GM23248 (cell line): Measurements from ENCODE around the gene RCAN2. TPM values are rescaled to one million over a fixed set of nuclear protein-coding genes. Genes with fewer than 3 reads are reported as not detected.

Experiments
- DNase-seq: peaks from one replicate; pipeline ENCODE4 v3.0.0-alpha.2; 2015
- H2AFZ ChIP-seq: fragments of 200-600 bp; sonication (generic); 2 replicates; pipeline ENCODE4 v1.6.1; 2016; ENCODE audit warnings: antibody characterized with exemption
- H3F3A ChIP-seq: fragments of 200-600 bp; sonication (generic); 2 replicates; pipeline ENCODE4 v1.6.1; 2016; ENCODE audit warnings: mild to moderate bottlenecking, antibody characterized with exemption, mixed run types; ENCODE audit not compliant: insufficient read depth
- H3K27ac ChIP-seq: fragments of 200-600 bp; sonication (generic); 2 replicates; pipeline ENCODE4 v1.5.1; 2016; ENCODE audit warnings: mild to moderate bottlenecking
- H3K27me3 ChIP-seq: fragments of 200-600 bp; sonication (generic); replicated peaks from 2 replicates; pipeline ENCODE4 v1.6.1; 2016; ENCODE audit warnings: mild to moderate bottlenecking; ENCODE audit not compliant: insufficient read depth
- H3K36me3 ChIP-seq: fragments of 200-600 bp; sonication (generic); 2 replicates; pipeline ENCODE4 v1.6.1; 2016; ENCODE audit warnings: low read depth, mild to moderate bottlenecking
- H3K4me1 ChIP-seq: fragments of 200-600 bp; sonication (generic); 2 replicates; pipeline ENCODE4 v1.6.1; 2016; ENCODE audit warnings: mild to moderate bottlenecking; ENCODE audit not compliant: insufficient read depth
- H3K4me2 ChIP-seq: fragments of 200-600 bp; sonication (generic); one replicate; pipeline ENCODE4 v1.6.1; 2016; ENCODE audit warnings: mild to moderate bottlenecking; ENCODE audit not compliant: unreplicated experiment
- H3K4me3 ChIP-seq: fragments of 200-600 bp; sonication (generic); 2 replicates; pipeline ENCODE4 v1.5.1; 2016; ENCODE audit warnings: mild to moderate bottlenecking
- H3K79me2 ChIP-seq: fragments of 200-600 bp; sonication (generic); 2 replicates; pipeline ENCODE4 v1.6.1; 2016; ENCODE audit warnings: mild to moderate bottlenecking; ENCODE audit not compliant: insufficient read depth
- H3K9ac ChIP-seq: fragments of 200-600 bp; sonication (generic); 2 replicates; pipeline ENCODE4 v1.6.1; 2016; ENCODE audit warnings: mild to moderate bottlenecking
- H3K9me2 ChIP-seq: fragments of 200-600 bp; sonication (generic); 2 replicates; pipeline ENCODE4 v1.6.1; 2016; ENCODE audit warnings: mixed run types, mild to moderate bottlenecking, moderate library complexity; ENCODE audit not compliant: insufficient read depth
- H3K9me3 ChIP-seq: fragments of 200-600 bp; sonication (generic); one replicate; pipeline ENCODE4 v1.6.1; 2017; ENCODE audit warnings: low read depth
- H4K20me1 ChIP-seq: fragments of 200-600 bp; sonication (generic); 2 replicates; pipeline ENCODE4 v1.6.0; 2016; ENCODE audit not compliant: insufficient read depth
- EZH2 ChIP-seq: fragments of 200-600 bp; sonication (generic); IDR thresholded peaks from 2 replicates; pipeline ENCODE4 v1.6.1; 2018; ENCODE audit warnings: antibody characterized with exemption, mild to moderate bottlenecking; ENCODE audit not compliant: insufficient read depth, poor library complexity, severe bottlenecking
- EZH2phosphoT487 ChIP-seq: fragments of 200-600 bp; sonication (generic); IDR thresholded peaks from 2 replicates; pipeline ENCODE4 v1.6.1; 2018; ENCODE audit warnings: antibody characterized with exemption, moderate library complexity, mild to moderate bottlenecking, low read depth; ENCODE audit not compliant: insufficient read depth
- WGBS, 2 experiments: methylation state at CpG; one replicate each; pipeline ENCODE4 v1.1.6; 2015 to 2017; ENCODE audit warnings: low lambda C conversion rate in 2 of 2, low coverage in 1 of 2; ENCODE audit errors: missing lambda C conversion rate in 2 of 2; 5-methylcytosine and 5-hydroxymethylcytosine counted together
- in situ Hi-C: fragments of 300-500 bp; cut with MboI; formaldehyde crosslinking; loops from 2 replicates; pipeline ENCODE4 v1.15.0; 2020
- polyA plus RNA-seq: library from polyadenylated mRNA; unstranded; fragments of >200 nt; fragmentation: Nextera tagmentation; extraction: Ambion mirVana; gene quantifications from 2 replicates; pipeline ENCODE4 v1.2.1, GENCODE V29; 2016
- total RNA-seq: library from RNA; depleted of rRNA; stranded (reverse); fragments of >200 nt; shearing (Covaris generic); gene quantifications from 2 replicates; pipeline ENCODE4 v1.2.3, GENCODE V29; 2014

The RCAN2 gene
- total and polyA plus RNA-seq, 2 experiments from 2014 or later, result 6.5 to 8.8 TPM

GRCh38 chr6:46273911-46274310, 217.3 kb downstream of the RCAN2 start:
- in situ Hi-C loops, result no loop called here
- no peak for DNase-seq
- no peak overlapping the region for H3K27ac ChIP-seq
- TF ChIP-seq EZH2 (no peak), EZH2phosphoT487 (no peak)
- no peaks in the 10 kb centered on the region for H3K9me2 ChIP-seq
- H3K4me1 ChIP-seq, result no peaks in the 10 kb centered on the region
- no peaks in the 10 kb centered on the region for H3K79me2 ChIP-seq
- no peaks in the 10 kb centered on the region for H3F3A ChIP-seq
- no peaks in the 10 kb centered on the region for H3K36me3 ChIP-seq
- H3K9me3 ChIP-seq, result no peaks in the 10 kb centered on the region
- H3K4me3 ChIP-seq, result no peak overlapping the region
- H2AFZ ChIP-seq, result no peak overlapping the region
- no peak overlapping the region for H3K9ac ChIP-seq
- H3K27me3 ChIP-seq, result no peaks in the 10 kb centered on the region
- no peak overlapping the region for H3K4me2 ChIP-seq
- 93 to 94% methylated on average over 2 of the region's 2 CpGs for WGBS, 2 experiments
- no peaks in the 10 kb centered on the region for H4K20me1 ChIP-seq

- Histone ChIP-seq H3K36me3 (no peaks in the 10 kb centered on the region), H3K27me3 (no peaks in the 10 kb centered on the region), H3K9ac (no peak overlapping the region), H3K9me3 (no peaks in the 10 kb centered on the region), H3K27ac (no peak overlapping the region), H2AFZ (no peak overlapping the region), H3K4me2 (no peak overlapping the region), H3K4me3 (no peak overlapping the region), H3K4me1 (no peaks in the 10 kb centered on the region), H3F3A (no peaks in the 10 kb centered on the region), H4K20me1 (no peaks in the 10 kb centered on the region), H3K79me2 (no peaks in the 10 kb centered on the region), H3K9me2 (no peaks in the 10 kb centered on the region)
- no peak for DNase-seq
- in situ Hi-C loops, result no loop called here
- TF ChIP-seq EZH2 (no peak), EZH2phosphoT487 (no peak)
- WGBS, 2 experiments, result 89 to 97% methylated on average over 3 of the region's 3 CpGs
Measured at GRCh38 chr6:46271728-46272127, 219.5 kb downstream of the RCAN2 start.

DNA sequence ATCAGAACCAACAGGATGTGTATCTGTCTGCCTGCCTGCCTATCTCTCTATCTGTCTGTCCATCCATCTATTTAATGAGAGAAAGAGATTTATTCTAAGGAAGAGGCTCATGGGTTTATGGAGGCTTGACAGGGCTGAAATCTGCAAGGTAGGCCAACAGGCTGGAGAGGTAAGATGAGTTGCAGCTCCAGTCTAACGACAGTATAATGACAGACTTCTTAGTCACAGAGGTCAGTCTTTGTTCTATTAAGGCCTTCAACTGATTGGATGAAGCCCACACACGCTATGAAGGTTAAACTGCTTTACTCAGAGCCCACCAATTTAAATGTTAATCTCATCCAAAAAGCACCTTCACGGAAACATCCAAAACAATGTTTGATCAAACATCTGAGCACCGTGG, 220.1 kb downstream of the RCAN2 start:
- DNase-seq, result no peak
- Histone ChIP-seq H3F3A (no peaks in the 10 kb centered on the region), H3K9me2 (no peaks in the 10 kb centered on the region), H3K79me2 (no peaks in the 10 kb centered on the region), H3K4me2 (no peak overlapping the region), H4K20me1 (no peaks in the 10 kb centered on the region), H3K27me3 (no peaks in the 10 kb centered on the region), H3K9me3 (no peaks in the 10 kb centered on the region), H3K4me3 (no peak overlapping the region), H2AFZ (no peak overlapping the region), H3K36me3 (no peaks in the 10 kb centered on the region), H3K4me1 (no peaks in the 10 kb centered on the region), H3K27ac (no peak overlapping the region), H3K9ac (no peak overlapping the region)
- TF ChIP-seq EZH2phosphoT487, result no peak
- TF ChIP-seq EZH2, result no peak
- WGBS, 2 experiments, result 77 to 85% methylated on average over 4 of the region's 4 CpGs
- in situ Hi-C loops, result no loop called here

DNA sequence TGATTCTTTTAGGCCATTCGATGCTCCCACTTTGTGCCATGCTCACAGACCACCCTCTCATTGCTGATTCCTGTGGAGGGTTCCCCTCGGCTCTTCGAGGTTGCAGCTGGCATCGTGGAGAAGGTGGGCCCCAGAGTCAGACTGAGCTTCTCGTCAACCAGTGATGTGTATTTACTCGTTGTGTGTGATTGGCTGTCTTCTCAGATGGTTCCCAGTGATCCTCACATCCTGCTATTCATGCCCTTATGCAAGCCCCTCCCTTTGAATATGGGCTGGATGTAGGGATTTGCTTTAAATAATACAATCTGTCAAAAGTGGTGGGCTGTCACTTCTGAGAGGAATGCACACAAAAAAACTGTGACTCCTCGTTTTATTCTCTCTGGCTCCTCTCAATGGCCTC, 220.9 kb downstream of the RCAN2 start:
- in situ Hi-C loops, result no loop called here
- Histone ChIP-seq H3K4me3 (no peak overlapping the region), H3K4me2 (no peak overlapping the region), H3K27me3 (no peaks in the 10 kb centered on the region), H3K27ac (no peak overlapping the region), H3K79me2 (no peaks in the 10 kb centered on the region), H2AFZ (no peak overlapping the region), H3F3A (no peaks in the 10 kb centered on the region), H3K9me3 (no peaks in the 10 kb centered on the region), H3K36me3 (no peaks in the 10 kb centered on the region), H3K9ac (no peak overlapping the region), H4K20me1 (no peaks in the 10 kb centered on the region), H3K9me2 (no peaks in the 10 kb centered on the region), H3K4me1 (no peaks in the 10 kb centered on the region)
- TF ChIP-seq EZH2phosphoT487, result no peak
- no peak for TF ChIP-seq EZH2
- no peak for DNase-seq
- WGBS, 2 experiments, result 85 to 87% methylated on average over 7 of the region's 7 CpGs

DNA sequence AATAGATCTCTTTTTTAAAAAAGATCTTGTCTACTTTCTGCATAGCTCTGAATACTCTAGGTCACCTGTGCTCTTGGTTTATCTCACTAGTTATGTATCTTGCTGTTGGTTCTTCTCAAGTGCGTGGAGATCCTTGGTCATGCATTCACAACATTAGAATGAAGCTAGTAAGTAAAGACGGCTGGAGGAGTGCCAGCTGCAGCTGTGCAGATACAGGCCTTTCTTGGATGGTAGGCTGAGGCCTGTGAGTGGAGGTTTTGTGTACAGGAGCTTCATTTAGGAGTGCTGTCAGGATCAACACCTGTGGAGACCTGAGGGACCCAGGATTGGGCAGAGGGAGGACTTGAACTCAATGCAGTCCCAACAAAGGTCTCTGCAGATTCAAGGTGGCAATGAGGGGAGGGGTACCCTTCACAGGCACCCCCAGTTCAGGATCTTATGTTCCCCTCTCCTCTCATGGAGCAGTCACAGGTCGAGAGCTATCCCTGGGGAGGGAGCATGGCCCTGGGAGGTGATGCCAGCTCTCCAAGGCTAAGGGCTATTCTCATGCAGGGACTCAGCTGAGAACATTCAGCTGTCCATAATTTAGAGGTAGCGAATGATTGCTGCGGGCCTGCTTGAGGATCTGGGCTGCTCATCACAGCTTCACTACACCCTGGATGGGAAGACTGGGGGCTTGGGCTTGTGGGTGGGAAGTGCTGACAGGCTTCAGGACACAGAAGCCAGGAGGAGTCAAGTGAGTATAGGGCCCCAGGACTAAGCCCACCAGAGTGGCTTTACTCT, 221.6 kb downstream of the RCAN2 start:
- Histone ChIP-seq H3K27me3 (no peaks in the 10 kb centered on the region), H3K4me3 (no peak overlapping the region), H4K20me1 (no peaks in the 10 kb centered on the region), H3K9me3 (no peaks in the 10 kb centered on the region), H3K4me1 (peaks cover 2% of the 10 kb centered on the region), H3F3A (peaks cover 2% of the 10 kb centered on the region), H3K27ac (no peak overlapping the region), H3K9ac (no peak overlapping the region), H2AFZ (no peak overlapping the region), H3K79me2 (no peaks in the 10 kb centered on the region), H3K9me2 (no peaks in the 10 kb centered on the region), H3K4me2 (no peak overlapping the region), H3K36me3 (no peaks in the 10 kb centered on the region)
- in situ Hi-C loops, result no loop called here
- TF ChIP-seq EZH2phosphoT487, result no peak
- no peak for TF ChIP-seq EZH2
- 65 to 67% methylated on average over 5 of the region's 5 CpGs for whole genome bisulfite sequencing, 2 experiments
- no peak for DNase-seq
